Epithelial cell of prostate (primary cell): ENCODE results near the gene LAMC3.
"Not testable (repeated sequence)": the region's sequence is repeated elsewhere in the genome, so short reads cannot be mapped to it uniquely, and the experiment has no call there.

Source experiments
- DNase-seq: peaks from one replicate; pipeline ENCODE4 v3.0.0-alpha.2; 2011; ENCODE audit warnings: low read depth, low spot score
- H3K27ac ChIP-seq: fragments of 450-650 bp; 2 replicates; pipeline ENCODE4 v1.5.1; 2017; ENCODE audit warnings: mild to moderate bottlenecking

Gene LAMC3

DNA sequence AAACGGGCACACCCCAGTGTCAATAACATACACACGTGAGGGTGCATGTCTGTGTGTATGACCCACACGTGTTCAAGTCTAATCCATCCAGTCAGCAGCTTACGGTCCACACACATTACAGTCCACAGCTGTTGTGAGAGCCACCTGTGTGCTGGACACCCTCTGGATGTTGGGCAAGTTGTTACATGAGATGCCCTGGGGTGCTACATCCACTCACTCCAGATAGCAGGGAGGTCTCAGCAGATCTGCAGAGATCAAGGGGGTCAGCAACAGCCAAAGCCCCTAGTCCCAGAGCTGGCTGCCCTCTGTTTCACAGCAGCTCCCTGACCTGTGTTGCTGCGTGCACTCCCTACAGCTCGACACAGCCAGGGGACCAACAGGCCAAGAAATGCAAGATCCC is 83.1 kb downstream of the LAMC3 start:
- no peak for DNase-seq
- no peak overlapping the region for H3K27ac ChIP-seq

DNA sequence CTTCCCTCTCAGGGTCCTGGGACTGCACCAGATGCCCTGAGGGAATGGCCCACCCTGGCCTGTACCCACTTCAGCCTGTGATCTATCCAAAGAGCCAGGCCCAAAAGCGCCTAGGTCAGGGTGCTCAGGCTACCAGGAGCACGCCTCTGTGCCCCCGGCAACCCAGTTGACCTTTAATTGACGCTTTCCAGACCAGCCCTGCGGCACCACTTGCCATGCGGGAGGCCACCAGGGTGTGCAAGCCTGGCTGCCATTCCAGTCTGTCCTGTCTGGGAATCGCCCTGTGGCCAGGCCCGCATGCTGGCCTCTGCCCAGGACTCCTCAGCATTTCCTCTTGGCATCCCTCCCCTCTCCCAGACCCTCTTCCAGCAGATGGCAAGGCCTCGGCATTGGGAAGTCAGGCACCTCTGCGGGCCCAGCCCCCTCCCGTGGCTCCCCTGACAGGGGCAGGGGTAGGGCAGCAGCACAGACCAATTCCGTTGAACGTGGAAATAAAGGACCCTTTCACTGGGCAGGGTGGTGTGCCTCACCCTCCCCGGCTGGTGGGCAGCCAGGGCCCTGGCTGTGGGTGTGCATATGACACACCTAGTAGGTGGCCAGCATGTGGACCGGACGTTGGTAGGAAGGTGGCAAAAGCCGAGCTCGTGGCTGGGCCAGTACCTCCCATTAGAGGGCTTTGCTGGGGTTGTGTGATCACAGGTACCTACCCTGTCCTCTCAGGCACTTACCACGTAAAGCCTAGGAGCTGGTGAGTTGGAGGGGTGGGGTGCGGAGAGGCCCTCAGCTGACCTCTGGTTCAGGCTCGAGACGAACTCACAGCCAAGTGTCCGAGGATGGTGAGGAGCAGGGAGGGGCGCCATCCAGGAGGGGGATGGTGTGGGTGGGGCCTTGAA is 83.8 kb downstream of the LAMC3 start:
- DNase-seq, result no peak
- H3K27ac ChIP-seq, result no peak overlapping the region

- DNase-seq, result no peak
- H3K27ac ChIP-seq, result no peak overlapping the region
These were observed 85.0 kb downstream of the LAMC3 start for GRCh38 chr9:131094015-131094414.

- DNase-seq, result peak; percentile 10
These were observed 85.6 kb downstream of the LAMC3 start for GRCh38 chr9:131094622-131095021.

GRCh38 chr9:131095666-131096268 is 86.8 kb downstream of the LAMC3 start:
- no peak for DNase-seq
- H3K27ac ChIP-seq, result no peak overlapping the region

More at GRCh38 chr9:131094622-131095021, 85.6 kb downstream of the LAMC3 start:
- H3K27ac ChIP-seq, result no peak overlapping the region

DNA sequence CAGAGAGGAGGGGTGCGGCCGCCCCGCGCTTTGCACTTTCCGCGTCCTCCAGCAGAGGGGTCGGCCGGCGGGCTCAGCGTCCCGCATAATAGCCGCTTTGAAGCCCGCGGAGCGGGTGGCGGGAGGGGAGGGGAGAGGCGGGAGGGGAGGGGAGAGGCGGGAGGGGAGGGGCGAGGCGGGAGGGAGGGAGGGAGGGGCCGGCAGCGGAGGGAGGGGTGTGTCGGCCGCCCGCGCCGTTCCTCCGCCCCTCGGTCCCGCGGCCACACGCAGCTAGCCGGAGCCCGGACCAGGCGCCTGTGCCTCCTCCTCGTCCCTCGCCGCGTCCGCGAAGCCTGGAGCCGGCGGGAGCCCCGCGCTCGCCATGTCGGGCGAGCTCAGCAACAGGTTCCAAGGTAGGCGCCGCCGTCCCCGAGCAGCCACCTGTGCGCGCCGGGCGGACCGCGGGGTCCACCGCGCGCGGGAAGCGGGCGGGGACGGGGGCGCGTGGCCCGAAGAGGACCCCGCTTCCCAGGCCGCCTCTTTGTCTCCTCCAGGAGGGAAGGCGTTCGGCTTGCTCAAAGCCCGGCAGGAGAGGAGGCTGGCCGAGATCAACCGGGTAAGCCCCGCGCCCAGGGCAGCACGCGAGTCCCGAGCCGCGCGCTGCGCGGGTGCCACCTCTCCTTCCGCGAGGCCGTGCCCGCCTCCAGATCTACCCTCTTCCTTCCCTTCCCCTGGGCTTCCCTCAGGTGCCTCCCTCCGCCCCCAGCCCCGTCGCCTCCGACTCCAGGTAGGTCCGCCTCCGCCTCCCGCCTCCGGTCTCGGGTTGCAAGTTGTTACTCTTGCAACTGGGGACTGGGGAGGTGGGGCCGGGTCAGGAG is 87.5 kb downstream of the LAMC3 start, which contains the start of gene AIF1L:
Gene AIF1L (plus strand): TSS at position 263 of the 857 bp plus-strand sequence. CDS start 99 bp downstream, at position 362.
- H3K27ac ChIP-seq, result no peak within 1 kb of the TSS
- no peak for DNase-seq

DNA sequence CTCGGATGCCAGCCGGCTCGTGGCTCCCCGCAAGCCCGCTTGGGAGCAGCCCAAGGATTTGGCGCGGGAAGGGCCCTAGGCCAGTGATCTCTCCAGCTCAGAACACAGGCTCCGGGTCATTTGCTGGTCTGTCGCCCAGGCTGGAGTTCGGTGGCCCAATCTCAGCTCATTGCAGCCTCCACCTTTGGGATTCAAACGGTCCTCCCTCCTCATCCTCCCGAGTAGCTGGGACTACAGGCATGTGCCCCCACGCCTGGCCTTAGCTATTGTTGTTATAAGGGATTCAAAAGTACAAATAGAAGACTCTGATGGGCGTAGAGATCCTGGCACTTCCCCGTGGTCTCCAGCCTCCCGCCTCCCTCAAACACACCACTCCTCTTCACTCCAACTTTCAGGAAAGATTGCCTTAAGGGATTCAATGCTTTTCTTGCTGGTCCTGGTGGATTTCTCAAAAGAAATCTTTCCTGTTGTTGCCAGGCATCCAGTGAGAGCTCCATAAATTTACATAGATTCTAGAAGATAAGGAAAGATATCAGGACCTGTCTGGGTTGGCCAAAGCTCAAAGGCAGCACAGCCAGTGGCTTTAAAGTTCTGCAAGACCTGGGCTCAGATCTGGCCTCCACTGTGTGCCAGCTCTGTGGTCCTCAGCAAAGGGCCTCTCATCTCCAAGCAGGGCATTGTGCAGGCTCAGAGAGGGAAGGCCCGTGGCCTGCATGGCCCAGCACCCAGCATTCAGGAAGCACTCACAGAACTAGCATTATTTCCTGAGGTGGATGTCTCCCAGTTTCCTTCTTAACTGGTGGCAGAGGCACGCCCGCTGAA is 88.4 kb downstream of the LAMC3 start:
- no peak for DNase-seq
- no peak overlapping the region for H3K27ac ChIP-seq

GRCh38 chr9:131097948-131098278 is 88.9 kb downstream of the LAMC3 start:
- DNase-seq, result no peak
- H3K27ac ChIP-seq, result no peak overlapping the region

DNA sequence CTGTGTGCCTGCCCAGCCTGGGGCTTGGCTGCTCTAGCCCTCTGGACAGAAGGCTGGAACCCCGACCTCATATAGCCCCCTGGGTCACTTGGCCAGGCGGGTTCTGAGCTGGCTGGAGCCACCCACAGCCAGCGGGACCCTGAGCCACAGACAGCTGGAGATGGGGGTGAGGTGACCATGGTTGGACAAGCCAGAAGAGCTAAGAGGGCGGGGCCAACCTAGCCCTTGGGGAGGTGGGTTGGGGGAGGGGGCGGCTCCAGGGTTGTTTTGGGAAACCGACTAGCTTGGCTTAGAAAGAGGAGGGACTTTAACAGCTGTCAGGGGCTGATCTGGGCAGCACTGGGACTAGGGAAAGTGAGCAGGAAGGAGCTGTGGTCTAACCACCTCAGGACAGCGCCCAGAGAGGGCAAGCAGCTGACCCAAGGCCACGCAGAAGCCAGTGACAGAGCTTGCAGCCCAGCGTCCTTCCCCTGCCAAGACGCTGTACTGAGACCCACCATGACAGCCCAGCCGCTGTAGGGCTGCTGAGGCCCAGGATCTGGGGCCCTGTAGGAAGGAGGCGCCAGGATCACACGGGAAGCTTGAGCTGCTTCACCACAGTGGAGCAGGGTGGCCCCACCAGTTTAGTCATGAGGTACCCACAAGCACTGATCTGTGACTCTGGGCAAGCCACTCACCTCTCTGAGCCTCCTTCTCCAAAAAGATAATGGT is 89.6 kb downstream of the LAMC3 start:
- H3K27ac ChIP-seq, result no peak overlapping the region
- no peak for DNase-seq

DNA sequence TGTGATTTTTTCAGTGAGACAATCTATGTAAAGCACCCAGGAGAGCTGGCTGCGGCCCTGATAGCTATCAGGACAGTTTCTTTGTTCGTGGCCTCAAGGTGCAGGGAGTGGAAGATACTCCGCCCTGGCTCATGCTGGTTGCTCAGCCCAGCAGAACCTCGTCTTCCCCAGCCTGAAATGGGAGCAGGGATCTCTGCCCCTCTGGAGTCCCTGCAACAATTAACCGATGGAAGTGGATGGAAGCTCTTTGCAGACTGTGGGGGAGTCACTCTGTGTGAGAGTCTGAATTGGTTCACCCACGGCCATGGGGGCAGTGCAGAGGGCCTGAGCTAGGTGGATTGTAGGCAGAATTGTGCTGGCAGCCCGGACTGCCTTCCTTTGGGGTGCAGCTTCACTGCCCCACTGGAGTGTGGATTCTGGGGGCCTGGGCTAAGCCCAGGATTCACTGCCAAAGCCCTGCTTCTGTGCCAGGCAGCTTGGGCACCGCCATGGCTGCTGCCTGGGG is 90.2 kb downstream of the LAMC3 start:
- DNase-seq, result no peak
- no peak overlapping the region for H3K27ac ChIP-seq

- not testable (repeated sequence) for DNase-seq
These were observed 90.9 kb downstream of the LAMC3 start for GRCh38 chr9:131099845-131100244.

DNA sequence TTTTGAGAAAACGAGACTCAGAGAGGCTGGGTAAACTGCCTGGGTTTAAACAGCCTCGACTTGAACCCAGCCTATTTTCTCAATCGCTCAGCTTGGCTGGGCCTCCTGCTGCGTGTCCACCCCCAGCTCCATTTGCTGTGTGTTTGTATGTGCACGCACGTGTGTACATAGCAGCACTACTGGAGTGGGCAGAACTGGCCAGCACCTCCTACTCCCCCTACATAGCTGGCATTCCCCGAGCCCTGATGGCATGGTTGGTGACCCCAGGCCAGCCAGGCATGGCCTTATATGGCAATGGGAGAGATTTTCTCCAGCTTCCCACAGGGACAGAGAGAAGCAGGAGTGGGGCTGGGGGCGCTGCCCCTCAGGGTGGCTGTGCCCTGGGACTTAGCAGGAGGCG is 91.5 kb downstream of the LAMC3 start:
- DNase-seq, result no peak
- H3K27ac ChIP-seq, result no peak overlapping the region

More at GRCh38 chr9:131099845-131100244, 90.9 kb downstream of the LAMC3 start:
- not testable (repeated sequence) for H3K27ac ChIP-seq

DNA sequence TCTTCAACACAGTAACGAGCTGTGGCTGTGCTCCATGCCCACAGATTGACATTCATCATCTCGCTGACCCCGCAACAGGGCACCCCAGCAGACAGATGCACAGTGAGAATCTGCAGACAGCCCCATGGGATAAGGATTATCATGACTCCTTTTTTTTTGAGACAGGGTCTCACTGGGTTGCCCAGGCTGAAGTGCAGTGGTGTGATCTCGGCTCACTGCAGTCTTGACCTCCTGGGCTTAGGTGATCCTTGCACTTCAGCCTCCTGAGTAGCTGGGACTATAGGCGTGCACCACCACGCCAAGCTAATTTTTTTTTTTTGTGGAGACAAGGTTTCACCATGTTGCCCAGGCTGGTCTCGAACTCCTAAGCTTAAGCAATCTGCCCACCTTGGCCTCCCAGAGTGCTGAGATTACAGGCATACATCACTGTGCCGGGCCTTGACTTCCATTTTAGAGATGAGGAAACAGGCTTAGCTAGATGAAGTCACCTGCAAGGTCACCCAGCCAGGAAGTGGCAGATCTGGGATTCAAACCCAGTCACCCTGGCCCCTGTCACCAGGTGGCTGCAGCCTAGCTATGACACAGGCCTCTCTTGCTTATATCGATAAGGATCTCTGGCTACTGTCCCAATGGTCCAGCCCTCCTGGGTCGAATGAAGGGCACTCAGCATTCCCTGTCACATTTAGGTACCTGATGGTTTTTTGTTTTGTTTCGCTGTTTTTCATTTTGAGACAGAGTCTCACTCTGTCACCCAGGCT is 92.4 kb downstream of the LAMC3 start:
- no peak overlapping the region for H3K27ac ChIP-seq
- DNase-seq, result no peak

- H3K27ac ChIP-seq, result no peak overlapping the region
- no peak for DNase-seq
These were observed 94.0 kb downstream of the LAMC3 start for GRCh38 chr9:131103024-131103423.

- no peak for DNase-seq
These were observed 94.6 kb downstream of the LAMC3 start for GRCh38 chr9:131103535-131103934.

GRCh38 chr9:131104016-131104740 is 95.2 kb downstream of the LAMC3 start:
- no peak overlapping the region for H3K27ac ChIP-seq
- no peak for DNase-seq

More at GRCh38 chr9:131103535-131103934, 94.6 kb downstream of the LAMC3 start:
- no peak overlapping the region for H3K27ac ChIP-seq

DNA sequence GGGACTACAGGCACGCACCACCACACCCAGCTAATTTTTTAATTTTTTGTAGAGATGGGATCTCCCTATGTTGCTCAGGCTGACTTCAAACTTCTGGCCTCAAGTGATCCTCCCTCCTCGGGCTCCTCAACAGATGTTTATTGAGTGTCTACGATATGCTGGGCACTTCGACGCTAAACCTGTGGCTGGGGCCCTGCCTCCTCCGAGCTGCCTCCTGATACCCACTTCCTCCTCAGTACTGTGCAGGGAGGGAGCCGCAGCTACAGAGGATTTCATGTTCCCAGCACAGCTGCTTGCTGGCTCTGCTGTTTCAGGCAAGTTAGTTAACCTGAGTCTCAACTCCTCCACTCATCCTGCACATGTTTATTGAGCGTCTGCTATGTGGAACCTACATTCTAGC is 97.0 kb downstream of the LAMC3 start:
- no peak for DNase-seq
- H3K27ac ChIP-seq, result no peak overlapping the region

- no peak overlapping the region for H3K27ac ChIP-seq
- DNase-seq, result no peak
These were observed 98.8 kb downstream of the LAMC3 start for GRCh38 chr9:131107760-131108159.
